ENCODE results near the gene RNF130.

DNA sequence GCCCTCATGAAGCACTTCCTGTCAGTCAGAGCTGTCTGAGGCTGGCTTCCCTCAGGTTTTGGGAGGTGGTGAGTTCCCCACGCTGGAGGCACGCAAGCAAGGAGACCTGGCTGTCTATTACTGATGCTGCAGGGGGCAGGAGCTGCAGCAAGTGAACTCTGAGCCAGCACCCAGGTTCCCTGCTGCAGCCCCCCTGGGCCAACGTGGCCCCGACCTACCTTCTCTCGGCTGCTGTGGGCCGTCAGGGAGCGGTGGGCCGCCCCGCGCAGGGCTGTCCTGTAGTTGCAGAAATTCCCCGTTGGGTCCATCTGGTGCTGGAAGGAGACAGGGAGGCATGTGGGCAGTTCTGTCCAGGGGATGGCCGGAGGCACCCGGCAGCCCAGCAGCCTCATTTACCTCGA lies 46.8 kb upstream of the RNF130 start:
- no peak for TF ChIP-seq POLR2A (IDR thresholded peaks at IDR 0.05)
- TF ChIP-seq, protein P1, sequence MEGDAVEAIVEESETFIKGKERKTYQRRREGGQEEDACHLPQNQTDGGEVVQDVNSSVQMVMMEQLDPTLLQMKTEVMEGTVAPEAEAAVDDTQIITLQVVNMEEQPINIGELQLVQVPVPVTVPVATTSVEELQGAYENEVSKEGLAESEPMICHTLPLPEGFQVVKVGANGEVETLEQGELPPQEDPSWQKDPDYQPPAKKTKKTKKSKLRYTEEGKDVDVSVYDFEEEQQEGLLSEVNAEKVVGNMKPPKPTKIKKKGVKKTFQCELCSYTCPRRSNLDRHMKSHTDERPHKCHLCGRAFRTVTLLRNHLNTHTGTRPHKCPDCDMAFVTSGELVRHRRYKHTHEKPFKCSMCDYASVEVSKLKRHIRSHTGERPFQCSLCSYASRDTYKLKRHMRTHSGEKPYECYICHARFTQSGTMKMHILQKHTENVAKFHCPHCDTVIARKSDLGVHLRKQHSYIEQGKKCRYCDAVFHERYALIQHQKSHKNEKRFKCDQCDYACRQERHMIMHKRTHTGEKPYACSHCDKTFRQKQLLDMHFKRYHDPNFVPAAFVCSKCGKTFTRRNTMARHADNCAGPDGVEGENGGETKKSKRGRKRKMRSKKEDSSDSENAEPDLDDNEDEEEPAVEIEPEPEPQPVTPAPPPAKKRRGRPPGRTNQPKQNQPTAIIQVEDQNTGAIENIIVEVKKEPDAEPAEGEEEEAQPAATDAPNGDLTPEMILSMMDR (IDR thresholded peaks at IDR 0.05), result no peak
